IMR-90 (cell line): ENCODE data around the gene TSPAN31. TPM values are rescaled to one million over a fixed set of nuclear protein-coding genes. Genes with fewer than 3 reads are reported as not detected.
A peak's percentile ranks its signal among the peaks of the same experiment; 100 is the strongest.

Experiments used
- ATAC-seq: fragments of 200-7000 bp; cut with Tn5 transposase; 2 replicates; pipeline ENCODE4 v1.9.1; 2020; ENCODE audit warnings: low read depth, mild to moderate bottlenecking, moderate library complexity
- BruUV-seq: library from RNA; stranded (reverse); fragments of 400-500 nt; replicated peaks from 2 replicates; lab custom pipeline; 2021; lab: Mats Ljungman, UMichigan
- CTCF ChIA-PET: fragments of 300-600 bp; formaldehyde crosslinking; extraction: SDS; loops from one replicate; lab custom pipeline; 2021; ENCODE audit warnings: antibody characterized with exemption; lab: Yijun Ruan, JAX
- POLR2A ChIA-PET: fragments of 300-600 bp; sonication (Branson Sonifier 250); formaldehyde crosslinking; loops from one replicate; lab custom pipeline; 2022; ENCODE audit warnings: antibody characterized with exemption; ENCODE audit not compliant: unreplicated experiment; lab: Charles Lee
- DNase-seq: peaks from one replicate; pipeline ENCODE4 v3.0.0; 2013
- H2AFZ ChIP-seq: replicated peaks from 2 replicates; pipeline ENCODE3; 2013; ENCODE audit warnings: low read length, mild to moderate bottlenecking; ENCODE audit not compliant: poor library complexity
- H2AK5ac ChIP-seq: 2 replicates; pipeline ENCODE4 v1.6.1; 2013; ENCODE audit warnings: low read depth, low read length, inconsistent platforms
- H2AK9ac ChIP-seq: replicated peaks from 2 replicates; pipeline ENCODE3; 2013; ENCODE audit warnings: mild to moderate bottlenecking, low read depth, low read length, moderate library complexity; ENCODE audit not compliant: poor library complexity
- H2BK120ac ChIP-seq: 2 replicates; pipeline ENCODE4 v1.6.1; 2013; ENCODE audit warnings: low read depth, low read length, inconsistent platforms
- H2BK15ac ChIP-seq: 3 replicates; pipeline ENCODE4 v1.6.1; 2013; ENCODE audit warnings: low read depth, low read length, inconsistent platforms
- H2BK20ac ChIP-seq: 2 replicates; pipeline ENCODE4 v1.6.1; 2013; ENCODE audit warnings: low read depth, mild to moderate bottlenecking, inconsistent platforms, low read length, moderate library complexity
- H2BK5ac ChIP-seq: 2 replicates; pipeline ENCODE4 v1.6.1; 2013; ENCODE audit warnings: mild to moderate bottlenecking, low read depth, low read length, inconsistent platforms; ENCODE audit not compliant: poor library complexity, severe bottlenecking
- H3K14ac ChIP-seq: replicated peaks from 2 replicates; pipeline ENCODE4 v1.6.1; 2013; ENCODE audit warnings: low read depth, low read length, inconsistent platforms
- H3K18ac ChIP-seq: 2 replicates; pipeline ENCODE4 v1.6.1; 2013; ENCODE audit warnings: low read depth, low read length, control low read depth
- H3K23ac ChIP-seq: 2 replicates; pipeline ENCODE4 v1.6.1; 2013; ENCODE audit warnings: low read depth, low read length, inconsistent platforms
- H3K27ac ChIP-seq: 2 replicates; pipeline ENCODE4 v1.5.1; 2013; ENCODE audit warnings: mild to moderate bottlenecking, control low read depth, low read length; ENCODE audit not compliant: insufficient read depth
- H3K27me3 ChIP-seq: 2 replicates; pipeline ENCODE4 v1.6.1; 2013; ENCODE audit warnings: low read length; ENCODE audit not compliant: control insufficient read depth, insufficient read depth
- H3K36me3 ChIP-seq: 2 replicates; pipeline ENCODE4 v1.6.1; 2013; ENCODE audit warnings: low read length, mixed read lengths; ENCODE audit not compliant: control insufficient read depth, insufficient read depth
- H3K4ac ChIP-seq: 2 replicates; pipeline ENCODE4 v1.6.1; 2013; ENCODE audit warnings: low read depth, low read length, inconsistent platforms
- H3K4me1 ChIP-seq: 2 replicates; pipeline ENCODE4 v1.6.1; 2013; ENCODE audit warnings: low read length, mixed read lengths; ENCODE audit not compliant: control insufficient read depth, insufficient read depth
- H3K4me2 ChIP-seq: 2 replicates; pipeline ENCODE4 v1.6.1; 2013; ENCODE audit warnings: low read depth, mild to moderate bottlenecking, control low read depth, low read length, moderate library complexity
- H3K4me3 ChIP-seq: 2 replicates; pipeline ENCODE4 v1.5.1; 2013; ENCODE audit warnings: low read depth, mild to moderate bottlenecking, control low read depth, low read length, moderate library complexity; ENCODE audit not compliant: insufficient read depth
- H3K56ac ChIP-seq: 2 replicates; pipeline ENCODE4 v1.6.1; 2013; ENCODE audit warnings: low read length, inconsistent platforms; ENCODE audit not compliant: insufficient read depth; ENCODE audit errors: extremely low read depth
- H3K79me1 ChIP-seq, 2 experiments: 2 replicates each; pipeline ENCODE4 v1.6.1; 2013; ENCODE audit warnings: low read length in 2 of 2, inconsistent platforms in 1 of 2, low read depth in 1 of 2
- H3K9ac ChIP-seq: 2 replicates; pipeline ENCODE4 v1.6.1; 2013; ENCODE audit warnings: low read depth, low read length, control low read depth
- H3K9me1 ChIP-seq: 2 replicates; pipeline ENCODE4 v1.6.1; 2013; ENCODE audit warnings: low read length, inconsistent platforms; ENCODE audit not compliant: insufficient read depth
- H3K9me3 ChIP-seq: 2 replicates; pipeline ENCODE4 v1.6.1; 2013; ENCODE audit warnings: low read length; ENCODE audit not compliant: control insufficient read depth, insufficient read depth
- H4K20me1 ChIP-seq: 2 replicates; pipeline ENCODE4 v1.6.1; 2013; ENCODE audit warnings: low read length, inconsistent platforms; ENCODE audit not compliant: insufficient read depth
- H4K5ac ChIP-seq: 2 replicates; pipeline ENCODE4 v1.6.1; 2013; ENCODE audit warnings: mild to moderate bottlenecking, low read depth, low read length, control low read depth
- H4K8ac ChIP-seq, 2 experiments: 2 replicates each; pipeline ENCODE4 v1.6.1; 2013; ENCODE audit warnings: low read depth in 2 of 2, low read length in 2 of 2, control low read depth in 1 of 2, inconsistent platforms in 1 of 2
- H4K91ac ChIP-seq: 2 replicates; pipeline ENCODE4 v1.6.1; 2013; ENCODE audit warnings: low read depth, low read length, inconsistent platforms; ENCODE audit not compliant: insufficient read depth
- BHLHE40 ChIP-seq: fragments of 150-350 bp; IDR thresholded peaks from 2 replicates; pipeline ENCODE4 v1.6.1; 2016; ENCODE audit warnings: mild to moderate bottlenecking, low read depth, low read length
- CEBPB ChIP-seq: IDR thresholded peaks from 2 replicates; pipeline ENCODE4 v1.6.1; 2012; ENCODE audit warnings: low read depth, low read length, improper control_type of control experiment
- CHD1 ChIP-seq: IDR thresholded peaks from 2 replicates; pipeline ENCODE4 v1.6.1; 2012; ENCODE audit warnings: low read depth, low read length, improper control_type of control experiment
- FOS ChIP-seq: fragments of 150-350 bp; IDR thresholded peaks from 2 replicates; pipeline ENCODE4 v1.6.1; 2016; ENCODE audit warnings: low read depth, low read length
- MAFK ChIP-seq: IDR thresholded peaks from 2 replicates; pipeline ENCODE4 v1.6.1; 2012; ENCODE audit warnings: low read depth, low read length, improper control_type of control experiment
- MAZ ChIP-seq: IDR thresholded peaks from 2 replicates; pipeline ENCODE4 v1.6.1; 2012; ENCODE audit warnings: low read depth, mild to moderate bottlenecking, low read length, improper control_type of control experiment, moderate library complexity, borderline replicate concordance
- MXI1 ChIP-seq: IDR thresholded peaks from 2 replicates; pipeline ENCODE4 v1.6.1; 2012; ENCODE audit warnings: low read depth, mild to moderate bottlenecking, low read length, moderate library complexity, borderline replicate concordance
- NFE2L2 ChIP-seq: fragments of 150-350 bp; IDR thresholded peaks from 2 replicates; pipeline ENCODE4 v1.6.1; 2016; ENCODE audit warnings: low read depth, mild to moderate bottlenecking, low read length
- POLR2A ChIP-seq: IDR thresholded peaks from 2 replicates; pipeline ENCODE4 v1.6.1; 2012; ENCODE audit warnings: mild to moderate bottlenecking, low read depth, low read length
- RAD21 ChIP-seq: IDR thresholded peaks from 2 replicates; pipeline ENCODE4 v1.6.1; 2012; ENCODE audit warnings: low read length, improper control_type of control experiment
- RCOR1 ChIP-seq: IDR thresholded peaks from 2 replicates; pipeline ENCODE4 v1.6.1; 2012; ENCODE audit warnings: mild to moderate bottlenecking, low read length, improper control_type of control experiment; ENCODE audit not compliant: insufficient replicate concordance
- RFX5 ChIP-seq: IDR thresholded peaks from 2 replicates; pipeline ENCODE4 v1.8.0; 2012; ENCODE audit warnings: low read depth, mild to moderate bottlenecking, low read length, moderate library complexity
- SMC3 ChIP-seq: fragments of 150-350 bp; IDR thresholded peaks from 2 replicates; pipeline ENCODE4 v1.6.1; 2016; ENCODE audit warnings: low read depth, mild to moderate bottlenecking, antibody characterized with exemption, low read length, moderate library complexity
- WGBS, 2 experiments: methylation state at CpG; one replicate each; pipeline versions ENCODE4 v1.1.5 to v1.1.7; 2013; ENCODE audit warnings: missing lambda C conversion rate in 2 of 2; ENCODE audit not compliant: insufficient read length in 1 of 2; ENCODE audit errors: extremely low coverage in 2 of 2; 5-methylcytosine and 5-hydroxymethylcytosine counted together
- dilution Hi-C: fragments of 300-500 bp; cut with HindIII; formaldehyde crosslinking; loops from one replicate; pipeline ENCODE4 v1.14.3; 2018; ENCODE audit warnings: low sequenced_read_pairs; ENCODE audit not compliant: unreplicated experiment
- in situ Hi-C: fragments of 300-500 bp; cut with MboI; formaldehyde crosslinking; loops from 3 replicates; pipeline ENCODE4 v1.14.3; 2019; ENCODE audit warnings: low sequenced_read_pairs, inconsistent platforms, mixed read lengths
- intact Hi-C: fragments of 100-400 bp; cut with micrococcal nuclease; formaldehyde crosslinking; loops from 2 replicates; pipeline ENCODE4 v1.10.0; 2022
- polyA plus RNA-seq, 3 experiments: library from polyadenylated mRNA; depleted of rRNA; stranded (reverse); fragments of >200 nt; gene quantifications; 2 replicates each; pipeline ENCODE4 v1.2.3, GENCODE V29; 2012; ENCODE audit warnings: low replicate concordance in 1 of 3
- total RNA-seq: library from RNA; depleted of rRNA; stranded (reverse); fragments of >200 nt; gene quantifications from 2 replicates; pipeline ENCODE4 v1.2.3, GENCODE V29; 2012
- TF ChIP-seq, protein P1 (sequence below): fragments of 150-350 bp; IDR thresholded peaks from 2 replicates; pipeline ENCODE4 v1.6.1; 2017; ENCODE audit warnings: mild to moderate bottlenecking, antibody characterized with exemption, low read length, low read depth
- TF ChIP-seq, protein P2 (sequence below): fragments of 150-350 bp; IDR thresholded peaks from 2 replicates; pipeline ENCODE4 v1.6.1; 2016; ENCODE audit warnings: low read depth, mild to moderate bottlenecking, low read length, moderate library complexity, borderline replicate concordance
- TF ChIP-seq, protein P3 (sequence below): conservative IDR thresholded peaks from 2 replicates; pipeline ENCODE4 v1.5.1; 2012; ENCODE audit warnings: mild to moderate bottlenecking, low read depth, low read length, improper control_type of control experiment

The TSPAN31 gene
- total and polyA plus RNA-seq, 2 of the 4 experiments (the other 2 are of a cell fraction): 12.3 to 71.2 TPM

DNA sequence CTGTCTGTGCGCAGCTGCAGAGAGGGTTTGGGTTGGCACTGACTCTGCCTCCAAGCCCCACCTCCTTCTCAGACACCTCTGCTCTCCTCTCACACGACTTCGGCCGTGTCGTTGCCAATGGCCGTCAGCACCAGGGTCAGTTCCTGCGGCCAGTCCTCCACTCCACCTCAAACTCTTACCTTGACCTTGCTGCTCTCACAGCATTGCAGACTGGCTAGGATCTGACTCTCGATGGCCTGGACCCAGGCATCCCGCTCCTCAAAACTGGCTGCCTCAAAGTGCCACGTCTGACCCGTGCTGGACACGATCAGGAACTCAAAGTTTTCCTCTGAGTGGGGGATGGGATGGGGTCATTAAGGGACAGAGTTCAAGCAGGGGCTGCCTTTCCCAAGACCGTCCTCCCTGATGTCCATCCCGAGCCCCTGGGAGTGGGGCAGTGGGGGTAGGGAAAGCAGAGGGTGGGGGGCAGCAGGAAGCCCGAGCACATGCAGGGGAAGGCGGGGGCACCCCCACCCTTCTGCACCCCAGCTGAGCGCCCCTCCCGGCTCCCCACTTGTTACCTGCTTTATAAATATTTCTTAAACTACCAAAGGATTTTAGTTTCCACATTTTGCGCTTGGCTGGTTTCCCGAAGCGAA lies 17.0 kb upstream of the TSPAN31 start:
- Histone ChIP-seq H4K5ac (no peak overlapping the region), H3K18ac (no peak overlapping the region), H3K56ac (no peak overlapping the region), H3K27me3 (peaks cover 19% of the 10 kb centered on the region), H2BK15ac (no peak overlapping the region), H4K91ac (no peak overlapping the region), H3K4me2 (no peak overlapping the region), H2AK5ac (0 out of 2 replicates have a peak overlapping the region, but pooled peaks have one; percentile 1), H2BK120ac (no peak overlapping the region), H4K20me1 (peaks cover 11% of the 10 kb centered on the region; the same call in 1 of the 2 replicates), H3K4me3 (no peak overlapping the region), H2AFZ (peak overlapping the region; percentile 100), H3K79me1 (peaks cover 0 to 17% of the 10 kb centered on the region in 2 experiments; a peak in 1 of 4 replicates), H4K8ac (no peak overlapping the region), H3K27ac (no peak overlapping the region), H3K4me1 (0 out of 2 replicates have a peak, but pooled peaks cover 4% of the 10 kb centered on the region), H3K9me1 (peaks cover 6% of the 10 kb centered on the region; the same call in 1 of the 2 replicates), H3K9me3 (no peaks in the 10 kb centered on the region), H3K14ac (no peak overlapping the region), H2BK5ac (no peak overlapping the region), H2AK9ac (peak overlapping the region; percentile 19), H3K9ac (no peak overlapping the region), H2BK20ac (no peak overlapping the region), H3K23ac (no peak overlapping the region), H3K36me3 (peaks cover 6% of the 10 kb centered on the region; the same call in 1 of the 2 replicates), H3K4ac (no peak overlapping the region)
- CTCF ChIA-PET: no interaction called here
- TF ChIP-seq, protein P1, sequence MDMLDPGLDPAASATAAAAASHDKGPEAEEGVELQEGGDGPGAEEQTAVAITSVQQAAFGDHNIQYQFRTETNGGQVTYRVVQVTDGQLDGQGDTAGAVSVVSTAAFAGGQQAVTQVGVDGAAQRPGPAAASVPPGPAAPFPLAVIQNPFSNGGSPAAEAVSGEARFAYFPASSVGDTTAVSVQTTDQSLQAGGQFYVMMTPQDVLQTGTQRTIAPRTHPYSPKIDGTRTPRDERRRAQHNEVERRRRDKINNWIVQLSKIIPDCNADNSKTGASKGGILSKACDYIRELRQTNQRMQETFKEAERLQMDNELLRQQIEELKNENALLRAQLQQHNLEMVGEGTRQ: no peak
- TF ChIP-seq BHLHE40 (no peak), CEBPB (no peak), RFX5 (no peak), FOS (no peak), MAZ (no peak), NFE2L2 (no peak), SMC3 (no peak), MAFK (no peak), CHD1 (no peak), RAD21 (no peak), MXI1 (no peak), RCOR1 (no peak), POLR2A (no peak)
- TF ChIP-seq, protein P2, sequence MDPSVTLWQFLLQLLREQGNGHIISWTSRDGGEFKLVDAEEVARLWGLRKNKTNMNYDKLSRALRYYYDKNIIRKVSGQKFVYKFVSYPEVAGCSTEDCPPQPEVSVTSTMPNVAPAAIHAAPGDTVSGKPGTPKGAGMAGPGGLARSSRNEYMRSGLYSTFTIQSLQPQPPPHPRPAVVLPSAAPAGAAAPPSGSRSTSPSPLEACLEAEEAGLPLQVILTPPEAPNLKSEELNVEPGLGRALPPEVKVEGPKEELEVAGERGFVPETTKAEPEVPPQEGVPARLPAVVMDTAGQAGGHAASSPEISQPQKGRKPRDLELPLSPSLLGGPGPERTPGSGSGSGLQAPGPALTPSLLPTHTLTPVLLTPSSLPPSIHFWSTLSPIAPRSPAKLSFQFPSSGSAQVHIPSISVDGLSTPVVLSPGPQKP: no peak
- TF ChIP-seq, protein P3, sequence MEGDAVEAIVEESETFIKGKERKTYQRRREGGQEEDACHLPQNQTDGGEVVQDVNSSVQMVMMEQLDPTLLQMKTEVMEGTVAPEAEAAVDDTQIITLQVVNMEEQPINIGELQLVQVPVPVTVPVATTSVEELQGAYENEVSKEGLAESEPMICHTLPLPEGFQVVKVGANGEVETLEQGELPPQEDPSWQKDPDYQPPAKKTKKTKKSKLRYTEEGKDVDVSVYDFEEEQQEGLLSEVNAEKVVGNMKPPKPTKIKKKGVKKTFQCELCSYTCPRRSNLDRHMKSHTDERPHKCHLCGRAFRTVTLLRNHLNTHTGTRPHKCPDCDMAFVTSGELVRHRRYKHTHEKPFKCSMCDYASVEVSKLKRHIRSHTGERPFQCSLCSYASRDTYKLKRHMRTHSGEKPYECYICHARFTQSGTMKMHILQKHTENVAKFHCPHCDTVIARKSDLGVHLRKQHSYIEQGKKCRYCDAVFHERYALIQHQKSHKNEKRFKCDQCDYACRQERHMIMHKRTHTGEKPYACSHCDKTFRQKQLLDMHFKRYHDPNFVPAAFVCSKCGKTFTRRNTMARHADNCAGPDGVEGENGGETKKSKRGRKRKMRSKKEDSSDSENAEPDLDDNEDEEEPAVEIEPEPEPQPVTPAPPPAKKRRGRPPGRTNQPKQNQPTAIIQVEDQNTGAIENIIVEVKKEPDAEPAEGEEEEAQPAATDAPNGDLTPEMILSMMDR: no peak
- POLR2A ChIA-PET: no interaction called here
- in situ Hi-C loops (no loop called here), dilution Hi-C loops (no loop called here), intact Hi-C loops (no loop called here)
- ATAC-seq (no peak), DNase-seq (no peak)
- BruUV-seq: no TSS peak
- WGBS, 2 experiments: 13% methylated on average over 6 of the region's 21 CpGs; no CpG with 5 or more reads in 1 of the 2 experiments
